T-helper 2 cell treated with Interferon-gamma antibody and Interleukin-4, amounts not matched to agents 5 μg/mL and 100 μg/mL, for 36 hours (primary cell): Measurements from ENCODE around the gene UFD1.

ENCODE experiments used
- DNase-seq: peaks from one replicate; pipeline ENCODE4 v3.0.0; 2021; ENCODE audit warnings: low spot score
- H3K27ac Mint-ChIP-seq: one replicate; pipeline ENCODE4 v1.8.0; 2021; ENCODE audit warnings: mild to moderate bottlenecking, mixed read lengths
- H3K27me3 Mint-ChIP-seq: one replicate; pipeline ENCODE4 v1.8.0; 2021; ENCODE audit warnings: low read depth, mixed read lengths
- H3K36me3 Mint-ChIP-seq: one replicate; pipeline ENCODE4 v1.8.0; 2021; ENCODE audit warnings: low read depth, mixed read lengths
- H3K4me1 Mint-ChIP-seq: one replicate; pipeline ENCODE4 v1.8.0; 2021; ENCODE audit warnings: low read depth, mixed read lengths
- H3K4me3 Mint-ChIP-seq: one replicate; pipeline ENCODE4 v1.8.0; 2022; ENCODE audit warnings: mild to moderate bottlenecking, moderate library complexity, mixed read lengths
- H3K9me3 Mint-ChIP-seq: one replicate; pipeline ENCODE4 v1.8.0; 2021; ENCODE audit warnings: mixed read lengths

Gene UFD1

DNA sequence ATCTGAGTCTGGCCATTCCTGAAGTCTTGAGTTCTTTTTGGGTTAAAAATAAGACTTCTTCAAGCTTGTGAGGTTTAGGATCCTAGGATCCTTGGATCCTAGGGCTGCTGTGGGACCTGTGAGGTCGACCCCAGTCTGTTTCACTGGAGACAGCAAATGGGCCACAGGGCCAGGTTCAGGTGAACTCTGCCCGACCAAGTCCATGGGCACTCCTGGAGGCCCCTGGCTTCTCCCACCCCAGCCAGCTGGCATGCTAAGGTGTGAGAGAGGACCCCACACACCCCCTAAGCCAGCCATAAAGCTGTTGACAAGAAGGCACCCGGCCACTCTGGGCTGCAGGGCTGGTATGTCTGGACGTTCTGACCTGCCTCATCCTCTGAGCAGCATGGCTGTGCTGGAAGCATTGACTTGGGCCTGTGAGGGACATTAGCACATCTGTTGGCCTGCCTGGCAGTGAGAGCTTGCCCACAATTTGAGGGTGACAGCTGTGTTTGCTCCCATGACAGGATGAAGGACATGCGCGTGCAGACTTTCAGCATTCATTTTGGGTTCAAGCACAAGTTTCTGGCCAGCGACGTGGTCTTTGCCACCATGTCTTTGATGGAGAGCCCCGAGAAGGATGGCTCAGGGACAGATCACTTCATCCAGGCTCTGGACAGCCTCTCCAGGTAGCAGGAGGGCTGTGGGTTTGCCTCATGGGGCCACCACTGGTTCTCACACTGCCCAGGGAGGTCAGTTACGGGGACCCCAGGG is 29.2 kb upstream of the UFD1 start:
- H3K9me3 Mint-ChIP-seq = no peaks in the 10 kb centered on the region
- no peak for DNase-seq
- no peak overlapping the region for H3K27ac Mint-ChIP-seq
- no peaks in the 10 kb centered on the region for H3K27me3 Mint-ChIP-seq
- H3K4me3 Mint-ChIP-seq = no peak overlapping the region
- H3K4me1 Mint-ChIP-seq = peaks cover 10% of the 10 kb centered on the region
- H3K36me3 Mint-ChIP-seq = peaks cover 56% of the 10 kb centered on the region

DNA sequence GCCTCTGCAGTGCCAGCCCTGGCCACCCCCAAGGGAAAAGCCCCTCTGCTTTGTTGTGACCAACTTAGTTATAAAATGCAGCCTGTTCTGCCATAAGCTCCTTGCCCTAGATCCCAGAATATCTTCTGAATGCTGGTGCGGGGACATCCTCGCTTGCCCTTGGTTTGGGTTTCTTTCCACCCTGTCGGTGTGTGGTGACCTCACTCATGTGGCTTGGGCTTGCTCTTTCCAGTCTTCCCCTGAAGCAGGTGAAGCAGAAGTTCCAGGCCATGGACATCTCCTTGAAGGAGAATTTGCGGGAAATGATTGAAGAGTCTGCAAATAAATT is 28.5 kb upstream of the UFD1 start:
- peaks cover 50% of the 10 kb centered on the region for H3K36me3 Mint-ChIP-seq
- H3K27me3 Mint-ChIP-seq = no peaks in the 10 kb centered on the region
- H3K9me3 Mint-ChIP-seq = no peaks in the 10 kb centered on the region
- no peak overlapping the region for H3K27ac Mint-ChIP-seq
- no peak overlapping the region for H3K4me3 Mint-ChIP-seq
- no peak for DNase-seq
- peaks cover 10% of the 10 kb centered on the region for H3K4me1 Mint-ChIP-seq

DNA sequence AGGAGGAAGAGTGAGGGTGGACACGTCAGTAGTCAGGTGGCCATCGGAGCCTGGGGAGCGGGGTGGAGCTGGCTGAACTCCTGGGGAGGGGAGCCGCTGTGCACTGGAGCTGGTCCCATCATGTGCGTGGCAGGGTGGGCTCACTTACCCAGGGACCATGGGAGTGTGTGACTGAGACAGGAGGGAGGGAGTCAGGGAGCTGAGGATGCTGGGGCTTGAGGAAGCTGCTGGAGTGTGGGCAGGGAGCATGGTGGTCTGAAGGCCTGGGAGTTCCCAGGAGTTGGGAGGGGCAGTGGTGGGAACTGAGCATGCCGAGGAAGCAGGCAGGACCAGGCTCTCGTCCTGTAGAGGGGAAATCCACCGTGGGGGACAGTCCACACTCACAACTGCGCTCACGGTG is 27.2 kb upstream of the UFD1 start:
- no peaks in the 10 kb centered on the region for H3K27me3 Mint-ChIP-seq
- H3K9me3 Mint-ChIP-seq = no peaks in the 10 kb centered on the region
- peak overlapping the region; percentile 82 for H3K27ac Mint-ChIP-seq
- peaks cover 10% of the 10 kb centered on the region for H3K4me1 Mint-ChIP-seq
- H3K4me3 Mint-ChIP-seq = no peak overlapping the region
- no peak for DNase-seq
- peaks cover 42% of the 10 kb centered on the region for H3K36me3 Mint-ChIP-seq

DNA sequence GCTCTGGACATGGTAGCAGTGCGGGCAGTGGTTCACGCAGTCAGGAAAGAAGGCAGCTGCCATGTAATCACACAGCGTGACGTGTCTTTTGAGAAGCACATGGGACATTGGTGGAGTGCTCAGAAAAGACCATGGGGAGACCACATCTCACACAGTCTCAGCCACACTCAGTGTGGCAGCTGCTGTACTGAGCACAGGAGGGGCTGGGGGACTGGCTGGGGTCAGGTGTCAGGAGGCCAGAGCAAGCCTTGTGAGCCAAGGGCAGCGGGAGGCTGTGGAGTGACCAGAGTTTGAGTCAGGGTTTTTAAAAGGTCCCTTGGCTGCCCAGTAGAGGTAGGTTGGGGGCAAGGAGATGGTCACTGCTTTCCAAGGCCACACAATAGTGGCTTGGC is 26.7 kb upstream of the UFD1 start:
- Mint-ChIP-seq H3K4me1 (peaks cover 10% of the 10 kb centered on the region), H3K27me3 (no peaks in the 10 kb centered on the region), H3K27ac (peak overlapping the region; percentile 82), H3K9me3 (no peaks in the 10 kb centered on the region), H3K36me3 (peaks cover 37% of the 10 kb centered on the region), H3K4me3 (peak overlapping the region; percentile 60)
- no peak for DNase-seq

DNA sequence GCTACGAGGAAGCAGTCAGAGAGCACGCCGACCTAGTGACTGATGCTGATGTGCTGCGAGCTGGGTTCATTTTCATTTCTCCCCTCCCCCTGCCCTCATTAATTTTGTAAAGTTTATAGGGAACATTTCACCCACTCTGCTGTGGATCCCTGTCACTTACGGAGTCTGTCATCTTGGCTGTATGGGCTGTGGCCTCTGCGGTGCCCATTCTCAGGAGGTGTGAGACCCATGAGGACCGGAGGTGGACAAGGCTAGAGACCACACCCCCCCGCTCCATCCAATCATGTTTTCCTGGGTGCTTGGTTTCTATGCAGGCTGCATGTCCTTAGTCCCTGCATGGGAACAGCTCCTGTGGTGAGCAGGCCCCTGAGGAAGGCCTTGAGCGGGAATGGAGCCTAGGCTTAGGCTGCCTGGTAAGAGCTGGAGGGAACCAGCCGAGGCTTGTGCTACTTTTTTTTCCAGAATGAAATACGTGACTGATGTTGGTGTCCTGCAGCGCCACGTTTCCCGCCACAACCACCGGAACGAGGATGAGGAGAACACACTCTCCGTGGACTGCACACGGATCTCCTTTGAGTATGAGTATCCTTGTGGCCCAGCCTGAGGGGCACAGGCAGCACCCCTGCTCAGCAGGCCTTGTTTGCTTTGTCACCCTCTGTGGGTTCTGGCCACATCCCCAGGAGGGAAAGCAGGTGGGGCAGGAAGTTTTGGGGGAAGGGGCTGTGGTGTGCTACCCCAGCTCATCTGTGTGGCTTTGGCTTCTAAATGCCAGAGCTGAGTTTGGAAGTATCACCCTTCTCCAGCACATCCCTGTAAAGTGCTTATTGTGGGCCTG is 26.1 kb upstream of the UFD1 start:
- Mint-ChIP-seq H3K4me3 (peak overlapping the region; percentile 60), H3K9me3 (no peaks in the 10 kb centered on the region), H3K36me3 (peaks cover 37% of the 10 kb centered on the region), H3K27ac (peak overlapping the region; percentile 82), H3K4me1 (peaks cover 10% of the 10 kb centered on the region), H3K27me3 (no peaks in the 10 kb centered on the region)
- no peak for DNase-seq

DNA sequence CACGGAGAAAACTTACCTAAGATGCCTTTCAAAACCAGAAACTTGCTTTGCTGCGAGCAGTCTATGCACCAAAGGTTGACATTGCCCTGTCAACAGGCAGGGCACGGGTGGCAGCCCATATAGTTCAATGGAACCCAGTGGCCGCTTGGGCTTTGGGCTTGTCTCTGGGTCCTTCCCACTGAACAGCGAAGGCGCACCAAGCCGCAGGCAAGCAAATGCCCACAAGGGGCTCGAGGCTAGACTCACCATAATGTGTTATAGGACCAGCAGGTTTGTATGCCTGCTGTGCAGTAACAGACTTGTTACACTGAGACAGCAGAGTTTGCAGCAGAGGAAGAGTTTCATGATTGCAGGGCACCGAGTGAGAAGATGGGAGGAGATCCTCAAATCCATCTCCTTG is 24.9 kb upstream of the UFD1 start:
- Mint-ChIP-seq H3K4me1 (peaks cover 10% of the 10 kb centered on the region), H3K9me3 (no peaks in the 10 kb centered on the region), H3K36me3 (peaks cover 28% of the 10 kb centered on the region), H3K27ac (no peak overlapping the region), H3K4me3 (no peak overlapping the region), H3K27me3 (no peaks in the 10 kb centered on the region)
- no peak for DNase-seq

DNA sequence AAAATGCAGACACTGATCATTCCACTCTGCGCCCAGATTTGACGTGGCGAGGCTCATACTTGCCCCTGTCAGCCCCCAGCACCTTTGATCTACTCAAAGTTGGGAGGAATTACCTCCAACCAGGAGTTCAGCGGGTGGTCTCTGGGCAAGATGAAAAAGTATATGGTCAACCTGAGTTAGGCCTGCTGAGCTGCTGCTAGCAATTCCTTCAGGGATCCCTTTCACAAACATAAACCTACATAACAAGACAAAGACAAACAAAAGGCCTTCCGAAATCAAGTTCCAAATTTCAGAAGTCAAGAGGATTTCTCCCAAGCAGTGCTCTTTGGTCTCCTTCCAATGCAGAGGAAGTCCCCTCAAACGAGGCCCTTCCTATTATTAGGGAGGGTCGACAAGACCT is 24.4 kb upstream of the UFD1 start:
- Mint-ChIP-seq H3K36me3 (peaks cover 26% of the 10 kb centered on the region), H3K4me1 (peaks cover 10% of the 10 kb centered on the region), H3K27ac (no peak overlapping the region), H3K9me3 (no peaks in the 10 kb centered on the region), H3K4me3 (no peak overlapping the region), H3K27me3 (no peaks in the 10 kb centered on the region)
- no peak for DNase-seq

DNA sequence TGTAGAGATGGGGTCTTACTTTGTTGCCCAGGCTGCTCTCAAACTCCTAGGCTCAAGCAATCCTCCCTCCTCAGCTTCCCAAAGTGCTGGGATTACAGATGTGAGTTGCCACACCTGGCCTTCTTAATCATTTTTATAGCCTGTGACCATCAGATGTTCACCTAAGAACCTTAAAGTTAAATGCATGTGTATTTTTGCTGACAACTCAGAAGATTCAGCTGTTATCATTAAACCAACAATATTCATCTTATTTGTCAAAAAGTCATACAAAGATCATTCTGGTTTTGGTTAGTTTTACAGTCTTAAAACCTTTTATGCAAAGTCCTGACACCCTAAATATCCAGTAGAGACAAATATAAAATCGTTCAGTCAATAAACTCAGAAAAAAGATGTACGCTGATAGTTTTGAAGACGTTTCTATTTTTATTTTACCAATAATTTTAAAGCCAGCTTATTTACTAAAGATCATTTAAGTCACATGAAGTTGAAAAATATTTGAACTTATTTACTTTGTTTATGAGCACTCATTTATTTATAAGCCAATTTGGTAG is 23.0 kb upstream of the UFD1 start:
- H3K27me3 Mint-ChIP-seq = no peaks in the 10 kb centered on the region
- no peak overlapping the region for H3K27ac Mint-ChIP-seq
- H3K9me3 Mint-ChIP-seq = no peaks in the 10 kb centered on the region
- peaks cover 10% of the 10 kb centered on the region for H3K4me1 Mint-ChIP-seq
- no peak for DNase-seq
- H3K36me3 Mint-ChIP-seq = peaks cover 28% of the 10 kb centered on the region
- no peak overlapping the region for H3K4me3 Mint-ChIP-seq

DNA sequence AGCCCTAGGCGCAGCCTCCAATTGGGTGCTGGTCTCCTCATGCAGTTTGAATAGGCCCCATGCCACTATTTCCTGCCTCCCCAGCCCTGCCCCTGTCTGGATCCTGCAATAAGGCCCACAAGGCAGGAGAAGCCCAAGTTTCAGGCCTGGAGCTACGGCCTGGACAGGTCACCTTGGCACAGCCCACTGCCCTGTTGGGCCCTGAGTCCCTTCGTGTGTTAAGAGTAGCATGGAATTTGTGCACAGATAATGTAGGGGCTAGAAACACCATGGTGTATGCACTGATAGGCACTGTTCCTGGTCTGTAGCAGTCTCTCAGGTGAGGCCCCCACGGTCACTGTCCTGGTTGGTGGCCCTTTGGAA is 20.9 kb upstream of the UFD1 start:
- DNase-seq = no peak
- H3K27me3 Mint-ChIP-seq = no peaks in the 10 kb centered on the region
- no peak overlapping the region for H3K27ac Mint-ChIP-seq
- H3K36me3 Mint-ChIP-seq = peaks cover 14% of the 10 kb centered on the region
- no peak overlapping the region for H3K4me3 Mint-ChIP-seq
- peaks cover under 1% of the 10 kb centered on the region for H3K4me1 Mint-ChIP-seq
- no peaks in the 10 kb centered on the region for H3K9me3 Mint-ChIP-seq

DNA sequence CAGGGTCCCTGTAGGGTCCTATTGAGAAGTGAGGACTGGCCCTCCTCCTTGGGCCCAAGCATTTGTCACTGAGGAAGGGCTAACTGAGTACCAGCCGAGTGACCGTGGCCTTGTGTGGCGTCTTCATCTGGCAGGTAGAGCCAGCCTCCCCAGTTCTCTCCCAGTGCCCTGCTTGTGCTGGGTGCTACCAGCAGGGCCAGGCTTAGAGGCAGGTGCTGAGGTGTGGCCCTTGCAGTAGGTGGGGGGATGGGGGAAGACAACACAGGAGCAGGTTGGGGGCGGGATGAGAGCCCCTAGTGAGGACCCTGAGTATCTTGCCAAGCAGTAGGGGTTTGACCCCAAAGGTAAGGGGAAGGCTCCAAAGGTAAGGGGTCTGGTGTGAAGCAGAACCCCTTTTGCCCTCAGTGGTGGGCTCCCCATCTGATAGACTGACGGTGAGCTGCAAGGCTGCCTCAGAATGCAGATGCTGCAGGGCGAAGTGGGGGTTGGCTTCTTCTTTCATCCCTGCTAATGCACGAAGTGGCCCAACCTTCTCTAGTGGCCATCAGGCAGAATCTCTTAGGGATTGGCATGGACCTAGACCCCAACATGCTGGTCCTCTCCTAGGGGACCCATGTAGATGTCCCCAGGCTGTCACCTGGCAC is 20.4 kb upstream of the UFD1 start:
- H3K36me3 Mint-ChIP-seq = peaks cover 14% of the 10 kb centered on the region
- no peak overlapping the region for H3K4me3 Mint-ChIP-seq
- H3K9me3 Mint-ChIP-seq = no peaks in the 10 kb centered on the region
- no peaks in the 10 kb centered on the region for H3K27me3 Mint-ChIP-seq
- H3K27ac Mint-ChIP-seq = no peak overlapping the region
- no peak for DNase-seq
- H3K4me1 Mint-ChIP-seq = no peaks in the 10 kb centered on the region

DNA sequence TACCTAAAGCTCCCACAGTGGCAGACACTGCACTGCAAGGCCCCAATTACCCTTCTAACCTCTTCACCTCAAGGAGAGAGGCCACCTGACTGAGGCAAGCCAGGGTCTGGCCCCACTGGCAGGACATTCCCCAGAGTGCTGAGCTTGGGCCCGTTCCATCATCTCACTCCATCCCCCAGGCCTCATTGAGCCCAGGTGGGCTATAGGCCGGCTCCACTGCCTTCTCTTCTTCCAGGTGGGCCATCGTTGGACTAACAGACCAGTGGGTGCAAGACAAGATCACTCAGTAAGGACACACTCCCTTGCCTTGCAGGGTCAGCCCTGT is 19.8 kb upstream of the UFD1 start:
- Mint-ChIP-seq H3K9me3 (no peaks in the 10 kb centered on the region), H3K4me3 (no peak overlapping the region), H3K27ac (no peak overlapping the region), H3K36me3 (peaks cover 11% of the 10 kb centered on the region), H3K27me3 (no peaks in the 10 kb centered on the region), H3K4me1 (no peaks in the 10 kb centered on the region)
- DNase-seq = no peak

DNA sequence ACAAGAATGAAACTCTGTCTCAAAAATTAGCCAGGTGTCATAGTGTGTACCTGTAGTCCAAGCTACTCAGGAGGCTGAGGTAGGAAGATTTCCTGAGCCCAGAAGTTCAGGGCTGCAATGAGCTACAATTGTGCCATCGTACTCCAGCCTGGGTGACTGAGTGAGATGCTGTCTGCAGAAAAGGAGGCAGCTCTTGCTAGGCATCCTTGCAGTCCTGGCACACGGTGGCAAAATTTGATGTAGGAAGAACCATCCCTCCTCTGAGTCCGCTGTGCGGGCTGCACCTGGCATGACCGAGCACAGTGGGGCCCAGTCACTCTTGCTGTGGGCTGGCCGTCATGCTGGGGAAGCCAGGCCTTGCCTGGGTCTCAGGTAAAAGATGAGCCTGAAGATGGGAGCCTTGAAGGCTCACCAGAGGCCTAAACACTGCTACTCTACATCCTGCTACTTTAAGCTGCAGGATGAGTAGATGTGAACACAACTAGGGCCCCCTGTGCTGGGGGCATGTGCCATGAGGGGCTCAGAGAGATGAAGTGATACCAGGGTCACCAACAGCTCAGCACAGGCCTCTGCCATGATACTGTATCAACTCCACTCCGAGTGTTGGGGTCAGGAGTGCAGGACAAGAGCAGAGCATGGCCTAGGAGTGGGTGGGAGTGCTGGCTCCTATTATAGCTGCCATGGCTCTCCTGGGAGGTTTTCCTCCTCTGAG is 19.3 kb upstream of the UFD1 start:
- Mint-ChIP-seq H3K27me3 (no peaks in the 10 kb centered on the region), H3K4me3 (no peak overlapping the region), H3K36me3 (peaks cover 15% of the 10 kb centered on the region), H3K9me3 (no peaks in the 10 kb centered on the region), H3K27ac (no peak overlapping the region), H3K4me1 (no peaks in the 10 kb centered on the region)
- no peak for DNase-seq

DNA sequence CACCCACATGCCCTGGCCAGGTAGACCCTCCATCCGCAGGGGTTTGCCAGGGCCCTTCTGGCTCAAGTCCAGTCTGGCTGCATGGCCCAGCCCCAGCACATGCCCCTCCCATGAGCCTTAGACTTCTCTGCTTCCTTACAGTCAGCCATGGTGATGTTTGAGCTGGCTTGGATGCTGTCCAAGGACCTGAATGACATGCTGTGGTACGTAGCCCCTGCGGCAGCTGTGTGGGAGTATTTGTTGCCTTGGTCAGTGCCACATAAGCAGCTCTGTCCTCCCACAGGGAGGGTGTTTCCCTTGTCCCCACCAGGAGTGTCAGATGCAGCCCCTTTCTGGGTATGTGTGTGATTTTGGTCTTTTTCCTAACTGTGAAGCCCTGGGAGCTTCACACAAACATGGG is 18.3 kb upstream of the UFD1 start:
- Mint-ChIP-seq H3K4me3 (no peak overlapping the region), H3K27me3 (no peaks in the 10 kb centered on the region), H3K9me3 (no peaks in the 10 kb centered on the region), H3K27ac (no peak overlapping the region), H3K36me3 (peaks cover 22% of the 10 kb centered on the region), H3K4me1 (peaks cover 4% of the 10 kb centered on the region)
- no peak for DNase-seq

DNA sequence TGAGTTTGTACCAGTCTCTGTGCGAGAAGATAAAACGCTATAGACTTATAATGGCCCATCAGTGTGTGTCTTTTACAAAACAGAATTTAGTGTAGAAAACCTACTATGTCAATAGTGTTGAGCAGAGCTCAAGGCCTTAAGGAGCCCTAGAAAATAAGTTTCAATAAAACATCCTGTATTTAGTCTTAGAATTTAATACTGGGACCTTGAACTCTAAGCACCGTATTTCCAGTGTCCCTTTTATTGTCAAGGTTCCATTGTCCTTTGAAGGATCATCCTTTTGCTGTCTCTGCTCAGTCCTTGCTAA is 17.3 kb upstream of the UFD1 start:
- Mint-ChIP-seq H3K4me3 (no peak overlapping the region), H3K4me1 (peaks cover 6% of the 10 kb centered on the region), H3K9me3 (no peaks in the 10 kb centered on the region), H3K36me3 (peaks cover 27% of the 10 kb centered on the region), H3K27me3 (no peaks in the 10 kb centered on the region), H3K27ac (no peak overlapping the region)
- DNase-seq = no peak
